Endothelial cell (in vitro differentiated cells): Measurements from ENCODE around the gene HUS1. TPM values are rescaled to one million over a fixed set of nuclear protein-coding genes. Genes with fewer than 3 reads are reported as not detected.

ENCODE experiments used
- DNase-seq: peaks from one replicate; pipeline ENCODE4 v3.0.0; 2021; ENCODE audit warnings: low spot score
- H3K27ac Mint-ChIP-seq: one replicate; pipeline ENCODE4 v1.8.0; 2021; ENCODE audit warnings: mixed read lengths, inconsistent platforms; ENCODE audit not compliant: unreplicated experiment
- H3K27me3 Mint-ChIP-seq: one replicate; pipeline ENCODE4 v1.8.0; 2021; ENCODE audit warnings: mild to moderate bottlenecking, moderate library complexity, mixed read lengths, inconsistent platforms; ENCODE audit not compliant: unreplicated experiment
- H3K36me3 Mint-ChIP-seq: one replicate; pipeline ENCODE4 v1.8.0; 2021; ENCODE audit warnings: mild to moderate bottlenecking, low read depth, mixed read lengths, inconsistent platforms; ENCODE audit not compliant: unreplicated experiment
- H3K4me1 Mint-ChIP-seq: one replicate; pipeline ENCODE4 v1.8.0; 2021; ENCODE audit warnings: mild to moderate bottlenecking, mixed read lengths, inconsistent platforms; ENCODE audit not compliant: unreplicated experiment
- H3K4me3 Mint-ChIP-seq: one replicate; pipeline ENCODE4 v1.8.0; 2021; ENCODE audit warnings: mild to moderate bottlenecking, mixed read lengths, inconsistent platforms; ENCODE audit not compliant: unreplicated experiment
- H3K9me3 Mint-ChIP-seq: one replicate; pipeline ENCODE4 v1.8.0; 2021; ENCODE audit warnings: mixed read lengths, inconsistent platforms; ENCODE audit not compliant: unreplicated experiment
- total RNA-seq: library from RNA; stranded (reverse); fragmentation: NEBNext Ultra II Directional; extraction: Animal tissue kit (Norgen Biotek cat#: 25700); gene quantifications from one replicate; pipeline ENCODE4 v1.2.1, GENCODE V29; 2021; ENCODE audit not compliant: unreplicated experiment
- TF ChIP-seq, protein P1 (sequence below): fragments of 200-600 bp; sonication (generic); IDR thresholded peaks from one replicate; pipeline ENCODE4 v1.5.0; 2021; ENCODE audit warnings: antibody characterized with exemption; ENCODE audit not compliant: unreplicated experiment

Gene HUS1
- total RNA-seq, 1 donor from 2014 or later, result 27.4 TPM

DNA sequence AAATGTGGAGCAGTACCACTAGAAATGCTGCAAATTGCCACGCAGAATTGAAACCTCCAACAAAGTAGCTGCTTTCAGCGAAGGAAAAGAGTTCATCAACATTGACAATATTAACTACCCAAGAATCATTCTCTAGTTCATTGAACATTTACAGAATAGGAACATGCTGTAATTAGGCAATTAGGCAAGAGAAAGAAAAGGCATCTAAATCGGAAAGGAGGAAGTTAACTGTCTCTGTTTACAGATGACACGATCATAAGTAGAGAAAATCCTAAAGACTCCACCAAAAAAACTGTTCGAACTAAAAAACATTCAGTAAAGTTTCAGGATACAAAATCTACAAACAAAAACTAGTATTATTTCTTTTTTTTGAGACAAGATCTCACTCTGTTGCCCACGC lies 22.3 kb downstream of the HUS1 start:
- no peak for DNase-seq
- H3K36me3 Mint-ChIP-seq, result peaks cover 23% of the 10 kb centered on the region
- no peaks in the 10 kb centered on the region for H3K4me1 Mint-ChIP-seq
- peaks cover 3% of the 10 kb centered on the region for H3K27me3 Mint-ChIP-seq
- no peaks in the 10 kb centered on the region for H3K9me3 Mint-ChIP-seq
- no peak overlapping the region for H3K4me3 Mint-ChIP-seq
- TF ChIP-seq, protein P1, sequence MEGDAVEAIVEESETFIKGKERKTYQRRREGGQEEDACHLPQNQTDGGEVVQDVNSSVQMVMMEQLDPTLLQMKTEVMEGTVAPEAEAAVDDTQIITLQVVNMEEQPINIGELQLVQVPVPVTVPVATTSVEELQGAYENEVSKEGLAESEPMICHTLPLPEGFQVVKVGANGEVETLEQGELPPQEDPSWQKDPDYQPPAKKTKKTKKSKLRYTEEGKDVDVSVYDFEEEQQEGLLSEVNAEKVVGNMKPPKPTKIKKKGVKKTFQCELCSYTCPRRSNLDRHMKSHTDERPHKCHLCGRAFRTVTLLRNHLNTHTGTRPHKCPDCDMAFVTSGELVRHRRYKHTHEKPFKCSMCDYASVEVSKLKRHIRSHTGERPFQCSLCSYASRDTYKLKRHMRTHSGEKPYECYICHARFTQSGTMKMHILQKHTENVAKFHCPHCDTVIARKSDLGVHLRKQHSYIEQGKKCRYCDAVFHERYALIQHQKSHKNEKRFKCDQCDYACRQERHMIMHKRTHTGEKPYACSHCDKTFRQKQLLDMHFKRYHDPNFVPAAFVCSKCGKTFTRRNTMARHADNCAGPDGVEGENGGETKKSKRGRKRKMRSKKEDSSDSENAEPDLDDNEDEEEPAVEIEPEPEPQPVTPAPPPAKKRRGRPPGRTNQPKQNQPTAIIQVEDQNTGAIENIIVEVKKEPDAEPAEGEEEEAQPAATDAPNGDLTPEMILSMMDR, result no peak
- H3K27ac Mint-ChIP-seq, result no peak overlapping the region

DNA sequence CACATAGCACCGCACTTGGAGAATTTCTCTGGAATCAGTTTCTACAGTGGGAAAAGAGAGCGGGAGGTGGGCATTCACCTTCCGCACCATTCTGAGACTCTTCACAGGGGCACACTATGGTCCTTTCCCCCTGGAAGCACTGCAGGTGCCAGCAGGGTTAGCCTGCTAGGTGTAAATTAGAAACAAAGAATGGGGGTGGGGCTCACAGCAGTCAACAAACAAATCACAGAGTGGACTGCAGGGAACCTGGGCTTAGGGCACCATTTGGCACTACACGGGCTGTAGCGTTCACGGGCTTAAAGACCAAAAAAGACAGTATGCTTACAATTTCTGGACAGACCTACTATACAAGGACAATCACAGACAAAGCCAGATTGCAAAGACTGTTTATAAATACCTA lies 23.2 kb downstream of the HUS1 start:
- no peak overlapping the region for H3K4me3 Mint-ChIP-seq
- DNase-seq, result no peak
- TF ChIP-seq, protein P1, result no peak
- no peak overlapping the region for H3K27ac Mint-ChIP-seq
- no peaks in the 10 kb centered on the region for H3K9me3 Mint-ChIP-seq
- H3K36me3 Mint-ChIP-seq, result peaks cover 15% of the 10 kb centered on the region
- peaks cover 3% of the 10 kb centered on the region for H3K27me3 Mint-ChIP-seq
- peaks cover 2% of the 10 kb centered on the region for H3K4me1 Mint-ChIP-seq

DNA sequence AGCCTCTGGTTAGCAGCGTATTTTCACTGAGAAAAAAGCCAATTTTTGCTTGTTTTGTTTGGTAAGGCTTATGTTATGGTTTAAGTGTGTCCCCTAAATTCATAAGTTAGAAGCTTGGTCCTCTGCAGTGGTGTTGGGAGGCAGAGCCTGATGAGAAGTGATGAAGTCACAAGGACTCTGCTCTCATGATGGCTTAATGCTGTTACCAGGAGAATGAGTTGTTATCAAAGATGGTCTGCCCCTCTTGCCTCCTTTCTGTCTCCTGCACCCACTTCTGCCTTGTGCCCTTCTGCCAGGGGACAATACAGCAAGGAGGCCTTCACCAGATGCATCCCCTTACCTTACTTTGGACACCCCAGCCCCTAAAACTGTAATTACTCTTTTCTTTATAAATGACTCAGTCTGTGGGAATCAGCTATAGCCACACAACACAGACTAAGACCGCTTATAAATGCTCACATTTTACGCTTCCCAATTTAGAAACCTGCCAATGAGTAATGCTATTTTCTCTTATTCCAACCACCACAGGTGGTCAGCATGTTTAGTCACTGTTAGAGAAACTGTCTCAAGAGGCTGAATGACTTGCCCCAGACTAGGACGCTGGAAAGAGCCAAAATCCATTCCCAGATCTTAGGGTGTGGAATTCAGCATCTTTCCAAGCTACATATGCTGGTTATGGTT lies 25.0 kb downstream of the HUS1 start:
- TF ChIP-seq, protein P1, result no peak
- no peak overlapping the region for H3K27ac Mint-ChIP-seq
- no peak overlapping the region for H3K4me3 Mint-ChIP-seq
- peaks cover 3% of the 10 kb centered on the region for H3K27me3 Mint-ChIP-seq
- H3K9me3 Mint-ChIP-seq, result no peaks in the 10 kb centered on the region
- no peak for DNase-seq
- peaks cover 8% of the 10 kb centered on the region for H3K36me3 Mint-ChIP-seq
- peaks cover 10% of the 10 kb centered on the region for H3K4me1 Mint-ChIP-seq

DNA sequence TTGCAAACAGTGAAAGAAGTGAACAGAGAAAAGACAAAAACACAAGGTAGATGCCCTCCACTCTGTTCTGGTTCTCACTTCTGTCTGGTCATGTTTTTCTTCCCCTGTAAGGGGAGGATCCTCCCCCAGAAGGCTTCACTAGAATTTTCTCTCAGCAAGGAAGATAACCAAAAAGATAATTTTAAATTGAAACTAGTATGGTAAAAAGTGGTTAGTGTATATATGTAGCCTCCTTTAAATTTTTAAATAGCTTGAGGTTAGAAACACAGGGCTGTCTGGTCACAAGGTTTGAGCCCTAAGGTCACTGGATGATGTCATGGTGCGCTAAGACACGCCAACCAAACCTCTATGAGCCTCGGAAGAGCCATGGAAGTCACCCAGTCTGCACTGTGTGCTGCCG lies 25.6 kb downstream of the HUS1 start:
- H3K9me3 Mint-ChIP-seq, result no peaks in the 10 kb centered on the region
- peaks cover 3% of the 10 kb centered on the region for H3K27me3 Mint-ChIP-seq
- H3K4me3 Mint-ChIP-seq, result no peak overlapping the region
- TF ChIP-seq, protein P1, result no peak
- H3K27ac Mint-ChIP-seq, result no peak overlapping the region
- DNase-seq, result no peak
- H3K36me3 Mint-ChIP-seq, result peaks cover 8% of the 10 kb centered on the region
- peaks cover 14% of the 10 kb centered on the region for H3K4me1 Mint-ChIP-seq

DNA sequence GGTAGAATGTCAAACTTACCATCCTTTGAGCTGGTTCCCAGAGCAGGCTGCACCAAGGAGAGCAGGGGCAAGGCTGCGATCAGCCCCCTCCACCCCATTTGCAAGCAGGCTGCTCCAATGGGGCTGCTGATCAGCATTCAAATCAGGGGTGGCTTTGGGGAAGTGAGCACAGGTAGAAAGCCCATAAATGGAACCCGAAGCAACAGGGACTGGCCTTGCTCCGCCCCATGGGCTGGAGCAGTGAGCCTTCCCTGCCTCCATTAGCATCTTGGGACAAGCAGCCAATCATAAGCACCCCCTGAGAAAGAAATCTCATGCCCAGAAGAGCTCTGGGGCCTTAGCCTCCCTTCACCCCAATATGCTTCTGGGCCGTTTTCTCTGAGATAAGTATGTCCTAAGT lies 27.2 kb downstream of the HUS1 start:
- no peak for DNase-seq
- Mint-ChIP-seq H3K27me3 (no peaks in the 10 kb centered on the region), H3K36me3 (no peaks in the 10 kb centered on the region), H3K4me1 (peaks cover 27% of the 10 kb centered on the region), H3K27ac (no peak overlapping the region), H3K4me3 (no peak overlapping the region), H3K9me3 (no peaks in the 10 kb centered on the region)
- TF ChIP-seq, protein P1, result no peak
